ENCODE measurements around the gene ATP9A. TPM values are rescaled to one million over a fixed set of nuclear protein-coding genes. Genes with fewer than 3 reads are reported as not detected.

The ATP9A gene
- total RNA-seq, 1 experiment from 2014 or later = 18.6 TPM

GRCh38 chr20:51653226-51653625 lies 115.0 kb downstream of the ATP9A start:
- DNase-seq = no peak
- no peak overlapping the region for H3K4me2 ChIP-seq
- H3F3A ChIP-seq (ENCODE audit: insufficient read depth, low read depth) = no peaks in the 10 kb centered on the region
- no peaks in the 10 kb centered on the region for H4K20me1 ChIP-seq (ENCODE audit: insufficient read depth)
- no peaks in the 10 kb centered on the region for H3K9me2 ChIP-seq (ENCODE audit: insufficient read depth)
- no peak overlapping the region for H3K4me3 ChIP-seq
- no peaks in the 10 kb centered on the region for H3K4me1 ChIP-seq (replicated peaks; ENCODE audit: insufficient read depth)
- ChIA-PET CTCF (no interaction called here), POLR2A (ENCODE audit: unreplicated experiment) (no interaction called here)
- TF ChIP-seq, protein P1, sequence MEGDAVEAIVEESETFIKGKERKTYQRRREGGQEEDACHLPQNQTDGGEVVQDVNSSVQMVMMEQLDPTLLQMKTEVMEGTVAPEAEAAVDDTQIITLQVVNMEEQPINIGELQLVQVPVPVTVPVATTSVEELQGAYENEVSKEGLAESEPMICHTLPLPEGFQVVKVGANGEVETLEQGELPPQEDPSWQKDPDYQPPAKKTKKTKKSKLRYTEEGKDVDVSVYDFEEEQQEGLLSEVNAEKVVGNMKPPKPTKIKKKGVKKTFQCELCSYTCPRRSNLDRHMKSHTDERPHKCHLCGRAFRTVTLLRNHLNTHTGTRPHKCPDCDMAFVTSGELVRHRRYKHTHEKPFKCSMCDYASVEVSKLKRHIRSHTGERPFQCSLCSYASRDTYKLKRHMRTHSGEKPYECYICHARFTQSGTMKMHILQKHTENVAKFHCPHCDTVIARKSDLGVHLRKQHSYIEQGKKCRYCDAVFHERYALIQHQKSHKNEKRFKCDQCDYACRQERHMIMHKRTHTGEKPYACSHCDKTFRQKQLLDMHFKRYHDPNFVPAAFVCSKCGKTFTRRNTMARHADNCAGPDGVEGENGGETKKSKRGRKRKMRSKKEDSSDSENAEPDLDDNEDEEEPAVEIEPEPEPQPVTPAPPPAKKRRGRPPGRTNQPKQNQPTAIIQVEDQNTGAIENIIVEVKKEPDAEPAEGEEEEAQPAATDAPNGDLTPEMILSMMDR (conservative IDR thresholded peaks at IDR 0.05) = no peak
- TF ChIP-seq EZH2 (IDR thresholded peaks at IDR 0.05; ENCODE audit: low read depth) = no peak
- H2AFZ ChIP-seq = no peak overlapping the region
- BruUV-seq (replicated peaks) = no TSS peak
- intact Hi-C loops (cut with micrococcal nuclease; ENCODE audit: unreplicated experiment) = no loop called here
- no peaks in the 10 kb centered on the region for H3K79me2 ChIP-seq (ENCODE audit: low read depth)
- H3K27me3 ChIP-seq (ENCODE audit: insufficient read depth, low read depth) = no peaks in the 10 kb centered on the region
- H3K9me3 ChIP-seq (ENCODE audit: insufficient read depth, low read depth) = no peaks in the 10 kb centered on the region
- H3K27ac ChIP-seq = no peak overlapping the region
- H3K36me3 ChIP-seq (ENCODE audit: low read depth) = 0 out of 2 replicates have a peak, but pooled peaks cover under 1% of the 10 kb centered on the region

DNA sequence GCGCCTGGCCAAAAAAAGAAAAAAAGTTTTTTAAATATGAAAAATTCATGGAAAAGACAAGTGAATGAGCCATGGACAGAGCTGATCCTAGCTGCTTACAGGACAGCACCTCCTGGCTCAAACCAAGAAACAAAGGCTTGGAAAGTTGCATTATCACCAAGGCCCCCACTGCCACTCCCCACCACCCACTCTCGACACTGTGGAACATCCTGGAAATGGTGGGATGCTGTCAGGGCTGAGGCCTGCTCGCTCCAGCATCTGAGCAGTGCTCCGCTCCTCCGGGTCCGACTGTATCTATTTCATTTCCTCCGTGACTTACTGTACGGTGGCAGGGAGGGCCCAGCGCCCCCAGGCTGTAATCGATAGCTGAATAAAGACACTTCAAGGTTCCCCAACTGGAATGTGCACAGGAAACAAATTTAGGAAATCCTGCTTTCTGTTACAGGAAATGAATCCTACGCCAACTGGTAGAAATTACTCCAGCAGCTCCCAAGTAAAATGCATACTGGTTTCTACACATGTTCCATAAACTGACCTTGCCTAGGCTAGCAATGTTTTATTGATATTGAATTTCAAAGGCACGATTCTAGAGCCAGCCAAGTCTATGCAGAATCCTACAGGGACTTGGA lies 116.2 kb downstream of the ATP9A start:
- ChIA-PET CTCF (no interaction called here), POLR2A (ENCODE audit: unreplicated experiment) (no interaction called here)
- no peak for TF ChIP-seq EZH2 (IDR thresholded peaks at IDR 0.05; ENCODE audit: low read depth)
- TF ChIP-seq, protein P1 (conservative IDR thresholded peaks at IDR 0.05) = no peak
- H3K36me3 ChIP-seq (ENCODE audit: low read depth) = 0 out of 2 replicates have a peak, but pooled peaks cover 4% of the 10 kb centered on the region
- H2AFZ ChIP-seq = no peak overlapping the region
- H4K20me1 ChIP-seq (ENCODE audit: insufficient read depth) = no peaks in the 10 kb centered on the region
- no peak overlapping the region for H3K4me3 ChIP-seq
- no peak for DNase-seq
- no peak overlapping the region for H3K4me2 ChIP-seq
- H3K79me2 ChIP-seq (ENCODE audit: low read depth) = no peaks in the 10 kb centered on the region
- BruUV-seq (replicated peaks) = no TSS peak
- no peaks in the 10 kb centered on the region for H3K9me3 ChIP-seq (ENCODE audit: insufficient read depth, low read depth)
- no peak overlapping the region for H3K27ac ChIP-seq
- H3K27me3 ChIP-seq (ENCODE audit: insufficient read depth, low read depth) = no peaks in the 10 kb centered on the region
- no peaks in the 10 kb centered on the region for H3K9me2 ChIP-seq (ENCODE audit: insufficient read depth)
- no peaks in the 10 kb centered on the region for H3K4me1 ChIP-seq (replicated peaks; ENCODE audit: insufficient read depth)
- no peaks in the 10 kb centered on the region for H3F3A ChIP-seq (ENCODE audit: insufficient read depth, low read depth)
- intact Hi-C loops (cut with micrococcal nuclease; ENCODE audit: unreplicated experiment) = no loop called here

DNA sequence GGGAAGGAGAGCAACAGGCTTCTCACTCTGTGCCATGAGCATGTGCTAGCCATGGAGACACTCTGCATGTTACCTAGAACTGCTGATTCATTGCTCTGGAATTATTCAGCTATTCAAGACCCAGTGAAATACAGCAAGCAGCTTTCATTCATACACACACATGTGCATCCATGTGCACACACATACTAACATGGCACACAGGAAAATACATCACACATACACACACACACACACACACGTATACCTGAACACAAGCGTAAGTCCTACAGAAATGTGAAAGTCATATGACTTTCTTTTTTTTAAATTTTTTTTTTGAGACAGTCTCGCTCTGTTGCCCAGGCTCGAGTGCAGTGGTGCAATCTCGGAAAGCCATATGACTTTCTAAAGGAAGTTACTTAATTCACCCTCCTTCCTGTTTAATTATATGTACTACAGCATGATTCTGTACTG lies 117.5 kb downstream of the ATP9A start:
- Histone ChIP-seq H3K4me3 (no peak overlapping the region), H3K9me2 (ENCODE audit: insufficient read depth) (no peaks in the 10 kb centered on the region), H3F3A (ENCODE audit: insufficient read depth, low read depth) (no peaks in the 10 kb centered on the region), H4K20me1 (ENCODE audit: insufficient read depth) (no peaks in the 10 kb centered on the region), H3K4me2 (no peak overlapping the region), H3K79me2 (ENCODE audit: low read depth) (no peaks in the 10 kb centered on the region), H3K27ac (no peak overlapping the region), H3K36me3 (ENCODE audit: low read depth) (0 out of 2 replicates have a peak, but pooled peaks cover 4% of the 10 kb centered on the region), H3K9me3 (ENCODE audit: insufficient read depth, low read depth) (no peaks in the 10 kb centered on the region), H2AFZ (no peak overlapping the region), H3K27me3 (ENCODE audit: insufficient read depth, low read depth) (no peaks in the 10 kb centered on the region), H3K4me1 (replicated peaks; ENCODE audit: insufficient read depth) (no peaks in the 10 kb centered on the region)
- CTCF ChIA-PET = no interaction called here
- POLR2A ChIA-PET (ENCODE audit: unreplicated experiment) = no interaction called here
- TF ChIP-seq EZH2 (IDR thresholded peaks at IDR 0.05; ENCODE audit: low read depth) = no peak
- TF ChIP-seq, protein P1 (conservative IDR thresholded peaks at IDR 0.05) = no peak
- intact Hi-C loops (cut with micrococcal nuclease; ENCODE audit: unreplicated experiment) = no loop called here
- BruUV-seq (replicated peaks) = no TSS peak
- no peak for DNase-seq
